ENCODE results near the gene TUFT1.

DNA sequence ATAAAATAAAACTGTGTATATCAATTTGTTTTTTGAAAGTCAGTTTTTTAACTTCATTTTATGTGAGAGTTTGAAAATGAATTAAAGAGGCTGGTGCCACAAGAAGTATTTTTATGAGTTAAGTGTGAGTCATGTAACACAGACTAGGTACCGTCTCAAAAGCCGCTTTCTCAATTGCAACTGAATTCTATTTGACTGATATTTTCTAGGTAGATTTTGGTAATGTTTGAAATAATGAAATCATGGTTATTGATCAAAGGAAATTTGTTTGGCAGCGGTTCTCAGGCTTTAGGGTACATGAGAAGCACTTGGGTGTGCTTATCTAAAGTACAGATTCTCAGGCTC, 76.4 kb downstream of the TUFT1 start:
- no peak for TF ChIP-seq POLR2AphosphoS5 (IDR thresholded peaks at IDR 0.05; ENCODE audit: low read depth, low read length)
- TF ChIP-seq, protein P1, sequence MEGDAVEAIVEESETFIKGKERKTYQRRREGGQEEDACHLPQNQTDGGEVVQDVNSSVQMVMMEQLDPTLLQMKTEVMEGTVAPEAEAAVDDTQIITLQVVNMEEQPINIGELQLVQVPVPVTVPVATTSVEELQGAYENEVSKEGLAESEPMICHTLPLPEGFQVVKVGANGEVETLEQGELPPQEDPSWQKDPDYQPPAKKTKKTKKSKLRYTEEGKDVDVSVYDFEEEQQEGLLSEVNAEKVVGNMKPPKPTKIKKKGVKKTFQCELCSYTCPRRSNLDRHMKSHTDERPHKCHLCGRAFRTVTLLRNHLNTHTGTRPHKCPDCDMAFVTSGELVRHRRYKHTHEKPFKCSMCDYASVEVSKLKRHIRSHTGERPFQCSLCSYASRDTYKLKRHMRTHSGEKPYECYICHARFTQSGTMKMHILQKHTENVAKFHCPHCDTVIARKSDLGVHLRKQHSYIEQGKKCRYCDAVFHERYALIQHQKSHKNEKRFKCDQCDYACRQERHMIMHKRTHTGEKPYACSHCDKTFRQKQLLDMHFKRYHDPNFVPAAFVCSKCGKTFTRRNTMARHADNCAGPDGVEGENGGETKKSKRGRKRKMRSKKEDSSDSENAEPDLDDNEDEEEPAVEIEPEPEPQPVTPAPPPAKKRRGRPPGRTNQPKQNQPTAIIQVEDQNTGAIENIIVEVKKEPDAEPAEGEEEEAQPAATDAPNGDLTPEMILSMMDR (IDR thresholded peaks at IDR 0.05 in 2 of 3, conservative IDR thresholded peaks at IDR 0.05 in 1 of 3; ENCODE audit: borderline replicate concordance in 1 of 3, insufficient read depth in 1 of 3, low read depth in 2 of 3, low read length in 2 of 3), result no peak
- TF ChIP-seq EZH2phosphoT487 (IDR thresholded peaks at IDR 0.05; ENCODE audit: borderline replicate concordance), result no peak
- TF ChIP-seq ZNF274 (IDR thresholded peaks at IDR 0.05; ENCODE audit: low read depth, low read length), result no peak
- TF ChIP-seq TCF7L2 (IDR thresholded peaks at IDR 0.05; ENCODE audit: borderline replicate concordance, extremely low read depth, insufficient read depth, insufficient read length), result no peak
